GM12878 (cell line): Measurements from ENCODE around the gene TBX4.

ENCODE experiments used
- SP1 ChIP-seq: IDR thresholded peaks from one replicate; pipeline ENCODE4 v1.6.1; 2011; ENCODE audit warnings: low read depth, low read length
- TAF1 ChIP-seq: IDR thresholded peaks from 2 replicates; pipeline ENCODE4 v1.6.1; 2011; ENCODE audit warnings: mild to moderate bottlenecking, low read depth, low read length, borderline replicate concordance
- TF ChIP-seq, protein P1 (sequence below): fragments of 450-650 bp; IDR thresholded peaks from 2 replicates; pipeline ENCODE4 v1.6.1; 2016; ENCODE audit warnings: mild to moderate bottlenecking, moderate library complexity, borderline replicate concordance
- TF ChIP-seq, protein P2 (sequence below), 3 experiments: IDR thresholded peaks in 2 of 3; conservative IDR thresholded peaks in 1 of 3; 2 replicates each; pipeline ENCODE4 v1.5.1; 2011; ENCODE audit warnings: low read depth in 3 of 3, low read length in 3 of 3, mild to moderate bottlenecking in 3 of 3, control low read depth in 2 of 3, moderate library complexity in 2 of 3, inconsistent platforms in 1 of 3, mixed read lengths in 1 of 3; ENCODE audit not compliant: control insufficient read depth in 2 of 3, insufficient read depth in 1 of 3; ENCODE audit errors: extremely low read depth in 1 of 3

DNA sequence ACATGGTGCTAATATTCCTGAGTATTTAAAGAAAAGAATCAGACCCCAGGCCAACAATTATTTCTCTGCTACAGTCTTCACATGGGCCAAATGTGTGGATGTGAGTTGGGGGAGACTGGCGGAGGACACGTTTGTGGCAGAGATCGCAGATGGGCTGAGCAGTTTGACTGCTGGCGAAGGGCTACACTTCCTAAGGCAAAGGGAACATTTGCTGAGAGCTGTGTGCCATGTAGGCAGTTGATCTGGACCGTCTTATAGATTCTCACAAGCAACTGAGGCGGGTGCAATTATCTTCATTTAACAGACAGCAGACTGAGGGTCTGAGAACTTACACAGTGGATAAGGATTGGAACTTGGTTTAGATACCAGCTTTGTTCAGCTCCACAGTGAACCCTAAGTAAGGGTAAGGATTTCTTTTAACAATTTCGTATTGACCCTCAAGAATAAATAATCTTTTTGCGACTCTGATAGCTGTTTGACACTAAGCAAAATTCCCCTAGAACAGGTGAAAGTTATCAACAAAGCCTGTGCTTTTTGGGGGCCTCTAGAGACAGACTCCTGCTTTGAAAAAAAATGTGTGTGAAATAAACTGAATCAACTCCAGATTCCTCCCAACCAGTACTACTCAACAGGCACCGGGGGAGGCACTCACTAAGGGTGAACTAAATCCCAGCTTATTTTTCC, 55.3 kb downstream of the TBX4 start:
- TF ChIP-seq TAF1: no peak
- TF ChIP-seq, protein P1, sequence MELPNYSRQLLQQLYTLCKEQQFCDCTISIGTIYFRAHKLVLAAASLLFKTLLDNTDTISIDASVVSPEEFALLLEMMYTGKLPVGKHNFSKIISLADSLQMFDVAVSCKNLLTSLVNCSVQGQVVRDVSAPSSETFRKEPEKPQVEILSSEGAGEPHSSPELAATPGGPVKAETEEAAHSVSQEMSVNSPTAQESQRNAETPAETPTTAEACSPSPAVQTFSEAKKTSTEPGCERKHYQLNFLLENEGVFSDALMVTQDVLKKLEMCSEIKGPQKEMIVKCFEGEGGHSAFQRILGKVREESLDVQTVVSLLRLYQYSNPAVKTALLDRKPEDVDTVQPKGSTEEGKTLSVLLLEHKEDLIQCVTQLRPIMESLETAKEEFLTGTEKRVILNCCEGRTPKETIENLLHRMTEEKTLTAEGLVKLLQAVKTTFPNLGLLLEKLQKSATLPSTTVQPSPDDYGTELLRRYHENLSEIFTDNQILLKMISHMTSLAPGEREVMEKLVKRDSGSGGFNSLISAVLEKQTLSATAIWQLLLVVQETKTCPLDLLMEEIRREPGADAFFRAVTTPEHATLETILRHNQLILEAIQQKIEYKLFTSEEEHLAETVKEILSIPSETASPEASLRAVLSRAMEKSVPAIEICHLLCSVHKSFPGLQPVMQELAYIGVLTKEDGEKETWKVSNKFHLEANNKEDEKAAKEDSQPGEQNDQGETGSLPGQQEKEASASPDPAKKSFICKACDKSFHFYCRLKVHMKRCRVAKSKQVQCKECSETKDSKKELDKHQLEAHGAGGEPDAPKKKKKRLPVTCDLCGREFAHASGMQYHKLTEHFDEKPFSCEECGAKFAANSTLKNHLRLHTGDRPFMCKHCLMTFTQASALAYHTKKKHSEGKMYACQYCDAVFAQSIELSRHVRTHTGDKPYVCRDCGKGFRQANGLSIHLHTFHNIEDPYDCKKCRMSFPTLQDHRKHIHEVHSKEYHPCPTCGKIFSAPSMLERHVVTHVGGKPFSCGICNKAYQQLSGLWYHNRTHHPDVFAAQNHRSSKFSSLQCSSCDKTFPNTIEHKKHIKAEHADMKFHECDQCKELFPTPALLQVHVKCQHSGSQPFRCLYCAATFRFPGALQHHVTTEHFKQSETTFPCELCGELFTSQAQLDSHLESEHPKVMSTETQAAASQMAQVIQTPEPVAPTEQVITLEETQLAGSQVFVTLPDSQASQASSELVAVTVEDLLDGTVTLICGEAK: no peak
- TF ChIP-seq, protein P2, sequence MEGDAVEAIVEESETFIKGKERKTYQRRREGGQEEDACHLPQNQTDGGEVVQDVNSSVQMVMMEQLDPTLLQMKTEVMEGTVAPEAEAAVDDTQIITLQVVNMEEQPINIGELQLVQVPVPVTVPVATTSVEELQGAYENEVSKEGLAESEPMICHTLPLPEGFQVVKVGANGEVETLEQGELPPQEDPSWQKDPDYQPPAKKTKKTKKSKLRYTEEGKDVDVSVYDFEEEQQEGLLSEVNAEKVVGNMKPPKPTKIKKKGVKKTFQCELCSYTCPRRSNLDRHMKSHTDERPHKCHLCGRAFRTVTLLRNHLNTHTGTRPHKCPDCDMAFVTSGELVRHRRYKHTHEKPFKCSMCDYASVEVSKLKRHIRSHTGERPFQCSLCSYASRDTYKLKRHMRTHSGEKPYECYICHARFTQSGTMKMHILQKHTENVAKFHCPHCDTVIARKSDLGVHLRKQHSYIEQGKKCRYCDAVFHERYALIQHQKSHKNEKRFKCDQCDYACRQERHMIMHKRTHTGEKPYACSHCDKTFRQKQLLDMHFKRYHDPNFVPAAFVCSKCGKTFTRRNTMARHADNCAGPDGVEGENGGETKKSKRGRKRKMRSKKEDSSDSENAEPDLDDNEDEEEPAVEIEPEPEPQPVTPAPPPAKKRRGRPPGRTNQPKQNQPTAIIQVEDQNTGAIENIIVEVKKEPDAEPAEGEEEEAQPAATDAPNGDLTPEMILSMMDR (IDR thresholded peaks at IDR 0.05 in 2 of 3, conservative IDR thresholded peaks at IDR 0.05 in 1 of 3; ENCODE audit: control insufficient read depth in 2 of 3, extremely low read depth in 1 of 3, insufficient read depth in 1 of 3, low read depth in 3 of 3, low read length in 3 of 3): no peak
- no peak for TF ChIP-seq SP1
